SKM-1 (cell line): ENCODE measurements around the gene MARF1.

Experiments
- DNase-seq: peaks from one replicate; lab custom pipeline; 2025; ENCODE audit not compliant: unreplicated experiment; lab: John Stamatoyannopoulos, UW

MARF1 gene

GRCh38 chr16:15601212-15601879 lies 41.6 kb downstream of the MARF1 start:
- no peak for DNase-seq

GRCh38 chr16:15599303-15600070 lies 43.5 kb downstream of the MARF1 start:
- DNase-seq: no peak

GRCh38 chr16:15598648-15599190 lies 44.2 kb downstream of the MARF1 start:
- DNase-seq: no peak

GRCh38 chr16:15597822-15598647 lies 44.9 kb downstream of the MARF1 start:
- no peak for DNase-seq

- DNase-seq: no peak
Measured at GRCh38 chr16:15597135-15597534, 45.8 kb downstream of the MARF1 start.

- no peak for DNase-seq
Measured at GRCh38 chr16:15594711-15595320, 48.1 kb downstream of the MARF1 start.

GRCh38 chr16:15593235-15593634 lies 49.7 kb downstream of the MARF1 start:
- DNase-seq: no peak

GRCh38 chr16:15592324-15592723 lies 50.6 kb downstream of the MARF1 start:
- DNase-seq: no peak

GRCh38 chr16:15587152-15587825 lies 55.7 kb downstream of the MARF1 start:
- no peak for DNase-seq

GRCh38 chr16:15586716-15587115 lies 56.2 kb downstream of the MARF1 start:
- DNase-seq: no peak

GRCh38 chr16:15585956-15586355 lies 57.0 kb downstream of the MARF1 start:
- DNase-seq: no peak

- no peak for DNase-seq
Measured at GRCh38 chr16:15583526-15583925, 59.4 kb downstream of the MARF1 start.

GRCh38 chr16:15581127-15581815 lies 61.7 kb downstream of the MARF1 start:
- DNase-seq: no peak

GRCh38 chr16:15578824-15579223 lies 64.1 kb downstream of the MARF1 start:
- DNase-seq: no peak

GRCh38 chr16:15576960-15577958 lies 65.7 kb downstream of the MARF1 start:
- DNase-seq: no peak

GRCh38 chr16:15575293-15576049 lies 67.5 kb downstream of the MARF1 start:
- DNase-seq: no peak

- DNase-seq: no peak
Measured at GRCh38 chr16:15574614-15574948, 68.4 kb downstream of the MARF1 start.
